Kidney epithelial cell (primary cell): ENCODE measurements around the gene CDC5L. TPM values are rescaled to one million over a fixed set of nuclear protein-coding genes. Genes with fewer than 3 reads are reported as not detected.
A peak's percentile ranks its signal among the peaks of the same experiment; 100 is the strongest.

ENCODE experiments used
- DNase-seq: peaks from one replicate; pipeline ENCODE4 v3.0.0-alpha.2; 2010; ENCODE audit warnings: low read depth
- H3K27me3 ChIP-seq: 2 replicates; pipeline ENCODE4 v1.6.0; 2011; ENCODE audit warnings: low read length; ENCODE audit not compliant: control insufficient read depth, insufficient read depth
- H3K36me3 ChIP-seq: 2 replicates; pipeline ENCODE4 v1.5.1; 2011; ENCODE audit warnings: low read length; ENCODE audit not compliant: control insufficient read depth, insufficient read depth
- H3K4me3 ChIP-seq: 2 replicates; pipeline ENCODE4 v1.5.1; 2011; ENCODE audit warnings: low read depth, mild to moderate bottlenecking, control low read depth, low read length
- CTCF ChIP-seq: IDR thresholded peaks from 2 replicates; pipeline ENCODE4 v1.5.1; 2011; ENCODE audit warnings: mild to moderate bottlenecking, moderate library complexity, low read length, control low read depth, inconsistent platforms; ENCODE audit not compliant: insufficient read depth, poor library complexity, severe bottlenecking
- total RNA-seq: library from RNA; depleted of rRNA; stranded (reverse); fragments of >200 nt; gene quantifications from 2 replicates; pipeline ENCODE4 v1.2.3, GENCODE V29; 2015

Gene CDC5L
- total RNA-seq, 1 donor from 2014 or later = 24.9 TPM

- Histone ChIP-seq H3K4me3 (no peak overlapping the region), H3K27me3 (no peaks in the 10 kb centered on the region), H3K36me3 (peaks cover 4% of the 10 kb centered on the region)
- no peak for TF ChIP-seq CTCF
- DNase-seq = no peak
Observed at GRCh38 chr6:44415449-44415848, 27.9 kb downstream of the CDC5L start.

DNA sequence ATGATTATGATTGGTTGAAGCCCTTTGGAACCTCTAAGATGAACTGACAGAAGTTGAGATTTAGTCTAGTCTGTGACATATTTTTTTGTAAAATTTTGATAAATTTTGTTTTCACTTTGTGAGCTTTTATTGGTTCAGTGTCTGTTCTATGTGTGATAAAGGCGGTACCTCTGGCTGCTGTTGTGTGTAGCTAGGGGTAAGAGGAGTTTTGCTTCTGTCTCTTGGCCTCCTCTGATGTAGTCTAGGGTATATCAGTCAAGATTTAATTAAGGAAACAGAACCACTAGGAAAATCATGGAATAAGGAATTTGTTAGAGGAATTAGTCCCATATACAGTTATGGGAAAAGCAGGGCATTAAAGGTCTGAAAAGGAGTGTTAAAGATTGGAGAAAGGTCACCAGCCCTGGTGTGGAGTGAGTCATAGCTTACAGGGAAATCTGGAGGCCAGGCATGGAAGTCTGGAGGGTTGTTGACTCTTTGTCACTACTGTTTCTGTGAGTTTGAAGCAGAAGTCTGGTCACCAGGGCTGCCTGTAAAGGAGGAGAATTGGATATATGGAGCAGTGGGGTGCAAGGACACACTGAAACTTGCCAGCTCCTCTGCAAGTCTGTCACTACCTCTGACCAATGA, 28.5 kb downstream of the CDC5L start:
- peak; percentile 7 for DNase-seq
- Histone ChIP-seq H3K4me3 (no peak overlapping the region), H3K27me3 (no peaks in the 10 kb centered on the region), H3K36me3 (peaks cover 4% of the 10 kb centered on the region)
- TF ChIP-seq CTCF = no peak

DNA sequence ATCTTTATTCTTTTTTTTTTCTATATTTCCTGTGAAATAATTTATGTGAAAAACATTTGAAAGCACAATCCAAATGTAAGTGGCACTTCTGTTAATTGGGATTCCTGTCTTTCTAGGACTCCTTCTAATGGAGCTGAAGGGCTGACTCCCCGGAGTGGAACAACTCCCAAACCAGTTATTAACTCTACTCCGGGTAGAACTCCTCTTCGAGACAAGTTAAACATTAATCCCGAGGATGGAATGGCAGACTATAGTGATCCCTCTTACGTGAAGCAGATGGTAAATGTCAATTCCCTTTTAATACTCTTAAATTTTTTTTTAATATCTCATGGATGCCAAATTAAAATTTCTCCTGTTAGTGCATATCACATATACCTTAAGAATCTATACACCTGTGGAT, 35.0 kb downstream of the CDC5L start:
- H3K4me3 ChIP-seq = no peak overlapping the region
- H3K36me3 ChIP-seq = peaks cover under 1% of the 10 kb centered on the region
- no peak for TF ChIP-seq CTCF
- no peak for DNase-seq
- H3K27me3 ChIP-seq = no peaks in the 10 kb centered on the region

DNA sequence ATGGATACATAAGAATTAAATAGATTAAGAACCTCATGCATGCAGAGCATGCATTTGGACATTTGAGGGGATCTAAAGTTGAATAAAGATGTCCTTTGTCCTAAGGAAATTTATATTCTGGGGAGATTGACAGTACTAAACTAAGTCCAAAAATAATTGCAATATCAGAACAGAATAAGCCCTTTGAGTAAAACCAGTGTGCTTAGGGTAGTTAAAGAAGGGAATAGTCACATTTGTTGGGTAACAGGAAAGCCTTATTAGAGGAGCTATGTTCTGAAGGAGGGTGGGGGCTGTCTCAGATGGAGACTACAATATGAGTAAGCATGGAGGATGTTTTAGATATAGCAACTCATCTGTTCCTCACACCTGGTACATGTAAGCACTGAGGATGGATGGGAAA, 35.8 kb downstream of the CDC5L start:
- H3K27me3 ChIP-seq = no peaks in the 10 kb centered on the region
- no peaks in the 10 kb centered on the region for H3K36me3 ChIP-seq
- TF ChIP-seq CTCF = no peak
- DNase-seq = no peak
- no peak overlapping the region for H3K4me3 ChIP-seq

DNA sequence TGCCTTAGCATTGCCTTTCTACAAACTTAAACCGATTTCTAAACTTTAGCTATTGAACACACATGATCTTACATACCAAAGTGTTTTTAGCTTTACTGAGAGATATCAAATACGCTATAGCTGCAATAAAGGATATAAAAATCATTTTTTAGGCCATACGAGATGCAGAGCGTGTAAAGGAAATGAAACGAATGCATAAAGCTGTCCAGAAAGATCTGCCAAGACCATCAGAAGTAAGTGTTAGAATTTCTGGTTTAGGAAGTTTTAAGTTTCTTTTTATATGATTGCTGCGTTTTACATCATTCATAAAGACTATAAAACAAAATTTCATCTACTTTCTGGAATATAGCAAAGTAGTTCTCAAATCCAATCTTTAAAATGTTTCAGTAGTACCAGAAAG, 38.4 kb downstream of the CDC5L start:
- no peak for TF ChIP-seq CTCF
- Histone ChIP-seq H3K27me3 (no peaks in the 10 kb centered on the region), H3K4me3 (no peak overlapping the region), H3K36me3 (no peaks in the 10 kb centered on the region)
- DNase-seq = no peak

DNA sequence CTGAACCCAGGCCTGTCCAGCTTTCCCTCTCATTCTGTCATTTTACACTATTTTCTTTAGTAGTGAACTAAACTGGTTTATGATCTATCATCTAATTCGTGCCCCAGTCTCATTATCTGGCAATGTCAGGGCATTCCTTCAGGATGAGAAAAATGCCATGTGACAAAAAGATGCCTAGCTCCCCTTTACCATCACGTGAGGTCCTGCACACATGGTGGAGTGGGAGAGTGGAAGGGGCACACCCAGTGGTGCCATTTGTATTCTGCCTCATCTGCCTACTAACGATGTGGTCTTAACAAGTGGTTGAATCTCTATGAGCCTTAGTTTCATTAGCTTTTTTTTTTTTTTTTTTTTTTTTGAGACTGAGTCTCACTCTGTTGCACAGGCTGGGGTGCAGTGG, 41.2 kb downstream of the CDC5L start:
- Histone ChIP-seq H3K36me3 (no peaks in the 10 kb centered on the region), H3K4me3 (no peak overlapping the region), H3K27me3 (no peaks in the 10 kb centered on the region)
- DNase-seq = no peak
- TF ChIP-seq CTCF = no peak
